SK-N-MC (cell line): ENCODE data around the gene ARHGEF6.
"Not testable (repeated sequence)": the region's sequence is repeated elsewhere in the genome, so short reads cannot be mapped to it uniquely, and the experiment has no call there.

Experiments used
- EZH2 ChIP-seq: fragments of 200-600 bp; sonication (generic); IDR thresholded peaks from one replicate; pipeline ENCODE4 v1.6.1; 2017; ENCODE audit warnings: antibody characterized with exemption
- POLR2AphosphoS5 ChIP-seq: IDR thresholded peaks from 2 replicates; pipeline ENCODE4 v1.6.1; 2012; ENCODE audit warnings: mild to moderate bottlenecking, low read depth, low read length, borderline replicate concordance

GRCh38 chrX:136771869-136772268 is 8.9 kb downstream of the ARHGEF6 start:
- not testable (repeated sequence) for TF ChIP-seq EZH2, POLR2AphosphoS5
